DND-41 (cell line): Measurements from ENCODE around the gene RASGRF2.

Experiments
- ATAC-seq: fragments of 200-7000 bp; cut with Tn5 transposase; 3 replicates; pipeline ENCODE4 v1.9.1; 2021; ENCODE audit warnings: low read depth; ENCODE audit not compliant: insufficient read depth
- DNase-seq: peaks from one replicate; pipeline ENCODE4 v3.0.0-alpha.2; 2020
- H2AFZ ChIP-seq: 2 replicates; pipeline ENCODE4 v1.6.0; 2012; ENCODE audit warnings: low read depth, low read length
- H3K27ac ChIP-seq: 2 replicates; pipeline ENCODE4 v1.5.1; 2012; ENCODE audit warnings: low read length, inconsistent platforms
- H3K27me3 ChIP-seq: fragments of 200-600 bp; sonication (generic); 2 replicates; pipeline ENCODE4 v1.6.0; 2012; ENCODE audit warnings: low read length, mild to moderate bottlenecking, inconsistent platforms; ENCODE audit not compliant: insufficient read depth, poor library complexity
- H3K36me3 ChIP-seq: 2 replicates; pipeline ENCODE4 v1.5.1; 2012; ENCODE audit warnings: low read length, inconsistent platforms; ENCODE audit not compliant: insufficient read depth
- H3K4me1 ChIP-seq: 2 replicates; pipeline ENCODE4 v1.5.1; 2012; ENCODE audit warnings: mild to moderate bottlenecking, low read length; ENCODE audit not compliant: insufficient read depth
- H3K4me2 ChIP-seq: 2 replicates; pipeline ENCODE4 v1.6.0; 2012; ENCODE audit warnings: mild to moderate bottlenecking, moderate library complexity, low read length, inconsistent platforms; ENCODE audit not compliant: insufficient read depth
- H3K4me3 ChIP-seq, 2 experiments: fragments of 200-600 bp in 1 of 2; shearing (Covaris generic) in 1 of 2; 2 replicates each; pipeline ENCODE4 v1.5.1; 2012 to 2016; ENCODE audit warnings: inconsistent platforms in 2 of 2, low read length in 2 of 2, mild to moderate bottlenecking in 2 of 2, low read depth in 1 of 2, moderate library complexity in 1 of 2
- H3K79me2 ChIP-seq: 2 replicates; pipeline ENCODE4 v1.6.0; 2012; ENCODE audit warnings: low read length, inconsistent platforms; ENCODE audit not compliant: insufficient read depth
- H3K9ac ChIP-seq: 2 replicates; pipeline ENCODE4 v1.6.0; 2012; ENCODE audit warnings: low read depth, mild to moderate bottlenecking, inconsistent platforms, low read length, moderate library complexity
- H3K9me3 ChIP-seq: 2 replicates; pipeline ENCODE4 v1.5.1; 2012; ENCODE audit warnings: low read length, moderate library complexity, mild to moderate bottlenecking, inconsistent platforms; ENCODE audit not compliant: insufficient read depth, severe bottlenecking
- H4K20me1 ChIP-seq: 2 replicates; pipeline ENCODE4 v1.6.0; 2012; ENCODE audit warnings: low read length; ENCODE audit not compliant: insufficient read depth
- CTCF ChIP-seq: IDR thresholded peaks from 2 replicates; pipeline ENCODE4 v1.5.1; 2012; ENCODE audit warnings: borderline replicate concordance, low read length, moderate library complexity, mild to moderate bottlenecking; ENCODE audit not compliant: poor library complexity, severe bottlenecking; ENCODE audit errors: extremely low read depth
- EZH2 ChIP-seq: IDR thresholded peaks from 3 replicates; pipeline ENCODE4 v1.6.1; 2012; ENCODE audit warnings: borderline replicate concordance, low read depth, mild to moderate bottlenecking, moderate library complexity, low read length, inconsistent platforms; ENCODE audit not compliant: severe bottlenecking

The RASGRF2 gene

GRCh38 chr5:81058121-81058520 lies 98.0 kb downstream of the RASGRF2 start:
- TF ChIP-seq CTCF, result no peak
- no peak for TF ChIP-seq EZH2
- no peaks in the 10 kb centered on the region for H3K4me1 ChIP-seq
- no peak for ATAC-seq

GRCh38 chr5:81065492-81065891 lies 105.3 kb downstream of the RASGRF2 start:
- Histone ChIP-seq H3K4me1 (no peaks in the 10 kb centered on the region), H4K20me1 (no peaks in the 10 kb centered on the region), H3K4me2 (no peak overlapping the region), H2AFZ (no peak overlapping the region), H3K79me2 (no peaks in the 10 kb centered on the region), H3K4me3 (no peak overlapping the region), H3K9me3 (peaks cover 4% of the 10 kb centered on the region), H3K9ac (no peak overlapping the region), H3K27ac (no peak overlapping the region), H3K27me3 (no peaks in the 10 kb centered on the region), H3K36me3 (no peaks in the 10 kb centered on the region)
- ATAC-seq (no peak), DNase-seq (no peak)
- TF ChIP-seq CTCF, result no peak
- no peak for TF ChIP-seq EZH2

More at GRCh38 chr5:81058121-81058520, 98.0 kb downstream of the RASGRF2 start:
- Histone ChIP-seq H3K27me3 (no peaks in the 10 kb centered on the region), H3K9ac (no peak overlapping the region), H4K20me1 (no peaks in the 10 kb centered on the region), H3K27ac (no peak overlapping the region), H3K4me3 (no peak overlapping the region), H3K9me3 (no peaks in the 10 kb centered on the region), H3K4me2 (no peak overlapping the region), H3K36me3 (no peaks in the 10 kb centered on the region), H2AFZ (no peak overlapping the region), H3K79me2 (no peaks in the 10 kb centered on the region)
- no peak for DNase-seq

GRCh38 chr5:81066102-81066501 lies 105.9 kb downstream of the RASGRF2 start:
- ATAC-seq, result no peak
- H3K27me3 ChIP-seq, result no peaks in the 10 kb centered on the region
- TF ChIP-seq CTCF (no peak), EZH2 (no peak)

GRCh38 chr5:81067406-81067805 lies 107.2 kb downstream of the RASGRF2 start:
- no peak for TF ChIP-seq CTCF
- no peak for TF ChIP-seq EZH2
- no peaks in the 10 kb centered on the region for H3K36me3 ChIP-seq
- no peak overlapping the region for H3K4me3 ChIP-seq
- no peaks in the 10 kb centered on the region for H3K27me3 ChIP-seq
- no peaks in the 10 kb centered on the region for H3K79me2 ChIP-seq
- H3K4me2 ChIP-seq, result no peak overlapping the region
- no peak overlapping the region for H3K9ac ChIP-seq
- DNase-seq, result no peak
- no peaks in the 10 kb centered on the region for H3K4me1 ChIP-seq
- no peak for ATAC-seq
- no peaks in the 10 kb centered on the region for H4K20me1 ChIP-seq
- peaks cover 4% of the 10 kb centered on the region for H3K9me3 ChIP-seq
- H2AFZ ChIP-seq, result no peak overlapping the region
- H3K27ac ChIP-seq, result no peak overlapping the region

More at GRCh38 chr5:81066102-81066501, 105.9 kb downstream of the RASGRF2 start:
- no peak overlapping the region for H3K9ac ChIP-seq
- no peak overlapping the region for H3K4me3 ChIP-seq
- H3K27ac ChIP-seq, result no peak overlapping the region
- H3K79me2 ChIP-seq, result no peaks in the 10 kb centered on the region
- H3K4me2 ChIP-seq, result no peak overlapping the region
- H4K20me1 ChIP-seq, result no peaks in the 10 kb centered on the region
- no peak overlapping the region for H2AFZ ChIP-seq
- no peak for DNase-seq
- no peaks in the 10 kb centered on the region for H3K36me3 ChIP-seq
- no peaks in the 10 kb centered on the region for H3K4me1 ChIP-seq
- H3K9me3 ChIP-seq, result peaks cover 4% of the 10 kb centered on the region
